ENCODE results near the gene ATAD3B.
"Not testable (repeated sequence)": the region's sequence is repeated elsewhere in the genome, so short reads cannot be mapped to it uniquely, and the experiment has no call there.

ATAD3B gene

DNA sequence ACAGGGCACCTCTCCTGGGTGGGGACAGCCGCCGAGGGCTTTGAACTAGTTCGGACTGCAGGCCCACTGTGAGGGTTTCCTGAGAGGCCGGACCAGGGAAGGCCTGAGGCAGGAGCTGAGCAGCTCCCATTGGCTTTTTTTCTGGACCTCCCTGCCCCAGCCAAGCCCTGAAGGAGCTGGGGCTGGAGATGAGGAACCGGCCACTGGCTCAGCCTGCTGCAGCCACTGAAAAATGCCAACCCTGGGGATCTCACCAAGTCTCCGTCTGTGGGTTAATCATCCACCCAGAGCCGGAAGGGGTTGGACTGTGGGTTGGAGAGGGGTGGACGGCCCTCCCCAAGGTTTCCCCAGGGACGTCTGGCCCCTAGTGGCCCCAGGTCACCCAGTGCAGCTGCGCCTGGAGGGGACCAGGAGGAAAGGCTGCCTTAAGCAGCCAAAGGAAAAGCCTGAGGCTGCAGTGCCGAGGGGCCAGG lies 33.6 kb upstream of the ATAD3B start:
- TF ChIP-seq, protein P1, sequence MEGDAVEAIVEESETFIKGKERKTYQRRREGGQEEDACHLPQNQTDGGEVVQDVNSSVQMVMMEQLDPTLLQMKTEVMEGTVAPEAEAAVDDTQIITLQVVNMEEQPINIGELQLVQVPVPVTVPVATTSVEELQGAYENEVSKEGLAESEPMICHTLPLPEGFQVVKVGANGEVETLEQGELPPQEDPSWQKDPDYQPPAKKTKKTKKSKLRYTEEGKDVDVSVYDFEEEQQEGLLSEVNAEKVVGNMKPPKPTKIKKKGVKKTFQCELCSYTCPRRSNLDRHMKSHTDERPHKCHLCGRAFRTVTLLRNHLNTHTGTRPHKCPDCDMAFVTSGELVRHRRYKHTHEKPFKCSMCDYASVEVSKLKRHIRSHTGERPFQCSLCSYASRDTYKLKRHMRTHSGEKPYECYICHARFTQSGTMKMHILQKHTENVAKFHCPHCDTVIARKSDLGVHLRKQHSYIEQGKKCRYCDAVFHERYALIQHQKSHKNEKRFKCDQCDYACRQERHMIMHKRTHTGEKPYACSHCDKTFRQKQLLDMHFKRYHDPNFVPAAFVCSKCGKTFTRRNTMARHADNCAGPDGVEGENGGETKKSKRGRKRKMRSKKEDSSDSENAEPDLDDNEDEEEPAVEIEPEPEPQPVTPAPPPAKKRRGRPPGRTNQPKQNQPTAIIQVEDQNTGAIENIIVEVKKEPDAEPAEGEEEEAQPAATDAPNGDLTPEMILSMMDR (IDR thresholded peaks at IDR 0.05; ENCODE audit: extremely low read depth, missing control alignments), result no peak
- peak; percentile 86 for DNase-seq (ENCODE audit: low spot score)

DNA sequence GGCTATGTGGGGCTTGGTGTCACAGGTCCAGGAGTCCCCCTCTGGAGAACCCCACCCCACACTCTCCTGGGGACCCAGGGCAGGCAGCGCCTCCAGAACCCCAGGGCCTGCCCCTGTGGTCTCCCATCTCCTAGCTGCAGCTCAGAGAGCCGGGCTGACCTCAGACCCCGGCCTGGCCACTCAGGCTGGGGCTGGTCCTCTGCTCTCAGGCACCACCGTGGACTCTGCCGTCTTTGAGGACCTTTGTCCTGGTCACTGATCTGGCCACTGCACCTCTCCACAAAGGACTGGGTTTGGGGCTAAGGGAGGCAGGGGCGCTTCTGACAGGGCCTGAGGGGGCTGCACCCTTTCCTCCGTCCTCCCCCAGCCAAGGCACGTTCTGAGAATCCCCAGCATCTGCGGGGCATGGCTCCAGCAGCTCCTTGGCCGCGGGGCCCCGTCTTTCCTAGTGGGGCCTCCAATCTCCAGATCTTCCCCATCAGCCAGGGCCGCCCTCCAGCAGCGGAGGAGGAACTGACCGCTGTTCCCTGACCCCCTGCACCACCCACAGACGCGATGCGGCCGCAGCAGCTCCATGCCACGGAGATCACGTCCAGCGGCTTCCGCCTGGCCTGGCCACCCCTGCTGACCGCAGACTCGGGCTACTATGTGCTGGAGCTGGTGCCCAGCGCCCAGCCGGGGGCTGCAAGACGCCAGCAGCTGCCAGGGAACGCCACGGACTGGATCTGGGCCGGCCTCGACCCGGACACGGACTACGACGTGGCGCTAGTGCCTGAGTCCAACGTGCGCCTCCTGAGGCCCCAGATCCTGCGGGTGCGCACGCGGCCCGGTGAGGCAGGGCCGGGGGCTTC lies 32.8 kb upstream of the ATAD3B start:
- peak; percentile 59 for DNase-seq (ENCODE audit: low spot score)
- TF ChIP-seq, protein P1 (IDR thresholded peaks at IDR 0.05; ENCODE audit: extremely low read depth, missing control alignments), result no peak

DNA sequence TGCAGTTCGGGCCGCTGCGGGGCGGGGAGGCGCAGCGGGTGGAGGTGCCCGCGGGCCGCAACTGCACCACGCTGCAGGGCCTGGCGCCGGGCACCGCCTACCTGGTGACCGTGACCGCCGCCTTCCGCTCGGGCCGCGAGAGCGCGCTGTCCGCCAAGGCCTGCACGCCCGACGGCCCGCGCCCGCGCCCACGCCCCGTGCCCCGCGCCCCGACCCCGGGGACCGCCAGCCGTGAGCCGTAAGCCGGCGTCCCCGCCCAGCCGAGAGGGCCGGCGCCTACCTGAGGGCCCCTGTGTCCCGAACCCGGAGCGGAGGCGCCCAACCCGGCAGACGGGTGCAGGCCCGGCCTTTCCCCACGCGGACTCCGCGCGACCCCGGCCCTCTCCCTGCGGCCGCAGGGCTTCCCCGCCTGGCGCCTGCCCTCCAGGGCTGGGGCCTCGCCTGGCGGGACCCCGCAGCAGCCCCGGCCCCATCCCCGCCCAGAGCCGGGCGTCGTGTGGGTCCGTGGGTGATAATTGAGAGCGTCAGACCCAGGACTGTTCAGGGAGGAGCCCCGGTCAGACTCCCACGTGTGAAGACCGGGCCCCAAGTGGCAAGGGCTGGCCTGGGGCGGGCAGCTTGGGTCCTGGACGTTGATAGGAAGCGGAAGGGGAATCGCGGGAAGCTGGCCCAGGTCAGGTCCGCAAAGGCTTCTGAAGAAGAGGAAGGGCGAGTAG lies 31.9 kb upstream of the ATAD3B start:
- peak; percentile 63 for DNase-seq (ENCODE audit: low spot score)

DNA sequence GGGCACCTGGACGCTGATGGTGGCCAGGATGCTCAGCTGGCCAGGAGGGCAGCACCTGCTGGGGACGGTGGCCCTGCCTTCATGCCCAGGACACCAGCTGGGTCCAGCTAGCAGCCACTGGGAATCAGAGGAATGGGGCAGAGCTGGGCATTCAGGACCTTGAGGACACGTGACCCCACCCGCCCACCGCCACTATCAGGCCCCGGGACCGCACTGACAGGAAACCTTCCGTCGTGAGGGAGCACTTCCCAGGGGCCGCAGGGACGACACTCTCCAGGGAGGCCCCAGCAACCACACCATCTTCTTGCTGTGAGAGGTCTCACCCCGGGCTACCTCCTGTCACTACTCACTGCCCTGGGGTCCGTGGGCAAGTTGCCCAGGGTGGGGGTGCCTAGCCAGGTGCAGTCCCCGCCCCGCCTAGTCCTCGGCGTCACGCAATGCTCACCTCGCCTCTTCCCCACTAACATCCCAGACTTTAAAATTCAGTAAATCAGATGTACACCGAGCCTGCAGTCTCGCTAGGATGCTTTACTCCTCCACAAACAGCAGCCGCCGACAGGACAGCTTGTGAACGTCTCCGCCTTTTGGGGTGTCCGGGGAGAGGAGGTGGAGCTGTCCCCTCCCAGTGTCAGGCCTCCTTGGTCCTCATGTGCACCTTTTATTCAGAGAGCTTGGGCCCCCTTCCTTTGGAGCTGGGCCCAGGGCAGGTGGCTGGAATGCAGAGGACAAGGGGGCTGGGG lies 31.1 kb upstream of the ATAD3B start:
- TF ChIP-seq, protein P1 (IDR thresholded peaks at IDR 0.05; ENCODE audit: extremely low read depth, missing control alignments), result no peak
- peak; percentile 36 for DNase-seq (ENCODE audit: low spot score)

More for the DNA sequence above, 31.9 kb upstream of the ATAD3B start:
- TF ChIP-seq, protein P1 (IDR thresholded peaks at IDR 0.05; ENCODE audit: extremely low read depth, missing control alignments), result no peak

DNA sequence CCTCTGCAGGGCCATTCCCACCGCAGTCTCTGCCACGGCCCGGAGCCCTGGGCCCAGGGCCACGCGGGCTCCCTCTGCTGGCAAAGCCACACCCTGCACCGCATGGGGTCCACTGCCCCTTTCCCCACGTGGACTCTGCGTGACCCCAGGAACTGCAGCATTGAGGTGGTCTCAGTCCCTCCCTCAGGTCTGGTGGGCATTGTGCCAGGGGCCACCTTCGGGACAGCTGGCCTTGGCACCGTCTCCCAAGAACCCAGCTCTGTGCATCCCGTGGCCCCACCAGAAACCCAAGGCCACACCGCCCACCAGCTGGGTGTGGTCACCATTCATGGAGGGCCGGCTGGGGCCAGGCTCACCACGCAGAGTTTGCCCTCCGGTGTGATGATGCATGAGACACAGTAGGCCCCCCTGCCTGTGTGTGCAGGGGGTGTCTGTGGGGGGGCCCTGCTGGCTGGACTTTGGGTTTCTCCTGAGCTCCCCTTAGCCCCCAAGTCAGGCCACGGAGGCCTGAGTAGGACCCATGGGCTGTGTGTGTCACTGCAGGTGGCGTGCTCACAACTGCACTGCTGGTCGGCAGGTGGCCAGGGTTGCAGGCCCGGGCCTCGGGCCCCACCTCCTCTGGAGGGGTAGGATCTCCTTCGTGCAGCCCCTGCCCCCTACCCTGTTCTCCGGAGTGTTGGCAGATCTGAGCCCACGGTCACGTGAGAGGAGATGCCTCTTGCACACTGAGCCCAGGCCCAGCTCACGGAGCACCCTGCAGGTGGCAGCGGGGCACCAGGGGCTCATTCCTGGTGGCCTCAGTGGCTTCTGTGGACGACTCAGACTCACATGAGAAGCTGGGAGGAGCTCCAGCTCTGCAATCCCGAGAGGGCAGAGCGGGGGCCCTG lies 30.3 kb upstream of the ATAD3B start:
- peak; percentile 90 for DNase-seq (ENCODE audit: low spot score)
- TF ChIP-seq, protein P1 (IDR thresholded peaks at IDR 0.05; ENCODE audit: extremely low read depth, missing control alignments), result peak; percentile 71

DNA sequence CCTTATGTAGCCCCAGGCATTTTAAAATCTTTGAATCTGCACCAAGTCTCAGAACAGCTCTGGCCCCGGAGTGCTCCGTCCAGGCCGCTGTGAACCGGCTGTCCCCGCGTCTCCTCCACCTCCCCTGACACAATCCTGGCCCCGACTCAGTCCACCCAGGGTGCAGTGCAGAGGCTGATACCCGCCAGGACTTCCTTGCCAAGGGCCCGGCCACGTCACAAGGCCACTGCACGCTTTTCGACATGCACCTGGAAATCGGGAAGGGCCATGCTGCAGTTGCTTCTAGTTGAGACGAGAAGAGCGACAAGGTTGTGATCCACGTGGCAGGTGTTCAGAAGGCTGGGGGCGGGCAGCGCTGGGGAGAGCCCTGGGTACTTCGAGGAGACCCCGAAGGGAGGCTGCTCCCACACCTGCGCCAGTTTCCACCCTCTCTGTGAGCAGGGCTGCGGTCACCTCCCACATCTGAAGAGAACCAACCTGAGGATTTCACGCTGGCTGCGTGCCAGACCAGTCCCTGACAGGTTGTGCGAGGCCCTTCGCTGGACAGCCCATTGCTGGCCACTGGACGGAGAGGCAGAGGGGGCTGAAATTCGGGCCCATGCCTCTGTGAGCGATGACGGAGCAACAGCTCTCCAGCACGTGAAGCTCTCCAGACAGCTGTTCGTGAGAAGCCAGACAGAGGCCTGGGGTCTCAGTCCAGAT lies 29.3 kb upstream of the ATAD3B start:
- TF ChIP-seq, protein P1 (IDR thresholded peaks at IDR 0.05; ENCODE audit: extremely low read depth, missing control alignments), result no peak
- DNase-seq (ENCODE audit: low spot score), result no peak

DNA sequence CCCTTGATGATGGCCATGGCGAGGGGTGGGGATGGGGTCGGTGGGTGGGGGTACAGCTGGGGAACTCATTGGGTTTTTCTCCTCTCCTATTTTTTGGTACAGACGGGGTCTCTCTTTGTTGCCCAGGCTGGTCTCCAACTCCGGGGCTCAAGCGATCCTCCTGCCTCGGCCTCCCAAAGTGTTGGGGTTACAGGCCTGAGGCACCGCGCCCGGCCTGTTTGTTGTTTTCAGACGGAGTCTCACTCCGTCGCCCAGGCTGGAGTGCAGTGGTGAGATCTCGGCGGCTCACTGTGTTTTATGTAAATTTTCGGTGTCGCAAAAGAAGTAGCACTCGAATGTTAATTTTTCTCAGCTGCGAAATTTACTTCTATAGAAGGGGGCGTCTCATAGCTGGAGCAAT lies 24.9 kb upstream of the ATAD3B start:
- not testable (repeated sequence) for DNase-seq (ENCODE audit: low spot score)

All from GM20000 (cell line).